HCT116 (cell line): ENCODE measurements around the gene KIAA1671. TPM values are rescaled to one million over a fixed set of nuclear protein-coding genes. Genes with fewer than 3 reads are reported as not detected.

Experiments used
- ATAC-seq: fragments of 200-7000 bp; cut with Tn5 transposase; 2 replicates; pipeline ENCODE4 v1.9.1; 2020; ENCODE audit warnings: mild to moderate bottlenecking, moderate library complexity
- BruUV-seq: library from RNA; stranded (reverse); fragments of 400-500 nt; replicated peaks from 2 replicates; lab custom pipeline; 2021; lab: Mats Ljungman, UMichigan
- CTCF ChIA-PET: fragments of 300-600 bp; sonication (Branson Sonifier 250); formaldehyde crosslinking; loops from one replicate; lab custom pipeline; 2021; ENCODE audit warnings: antibody characterized with exemption; lab: Charles Lee
- POLR2A ChIA-PET: fragments of 300-600, 350-600 bp; sonication (Branson Sonifier 250); formaldehyde crosslinking; loops from one replicate; lab custom pipeline; 2021; ENCODE audit warnings: antibody characterized with exemption; lab: Charles Lee
- RAD21 ChIA-PET, 2 experiments: fragments of 300-600 bp; sonication (Branson Sonifier 250); formaldehyde crosslinking; loops; one replicate each; lab custom pipeline; 2023; ENCODE audit warnings: low total read pairs in 2 of 2; ENCODE audit not compliant: uncharacterized antibody in 2 of 2, unreplicated experiment in 2 of 2, low non-redundant PET in 1 of 2; lab: Charles Lee
- DNase-seq: peaks from one replicate; pipeline ENCODE4 v3.0.0-alpha.2; 2010; ENCODE audit warnings: low read depth, low spot score
- H2AFZ ChIP-seq: fragments of 200-600 bp; shearing (Covaris generic), sonication (generic); 2 replicates; pipeline ENCODE4 v1.6.1; 2017; ENCODE audit warnings: low read depth, mixed run types, mixed read lengths, antibody characterized with exemption, low read length; ENCODE audit not compliant: poor library complexity, severe bottlenecking
- H3K27ac ChIP-seq: 2 replicates; pipeline ENCODE4 v1.5.1; 2012; ENCODE audit warnings: low read depth, low read length
- H3K27me3 ChIP-seq: fragments of 200-600 bp; sonication (generic); 2 replicates; pipeline ENCODE4 v1.6.1; 2016; ENCODE audit warnings: mixed run types, low read length, mixed read lengths; ENCODE audit not compliant: insufficient read depth
- H3K36me3 ChIP-seq, 2 experiments: fragments of 200-500 bp in 1 of 2; fragments of 200-600 bp in 1 of 2; sonication (Bioruptor generic) in 1 of 2; sonication (generic) in 1 of 2; 2 replicates each; pipeline versions ENCODE4 v1.5.1 to v1.6.1; 2014 to 2016; ENCODE audit warnings: low read length in 2 of 2, inconsistent platforms in 1 of 2, mixed read lengths in 1 of 2, mixed run types in 1 of 2; ENCODE audit not compliant: insufficient read depth in 2 of 2, control insufficient read depth in 1 of 2
- H3K4me1 ChIP-seq, 2 experiments: fragments of 200-600 bp in 1 of 2; sonication (generic) in 1 of 2; 2 replicates each; pipeline versions ENCODE4 v1.5.1 to v1.6.1; 2012 to 2017; ENCODE audit warnings: low read length in 2 of 2, inconsistent platforms in 1 of 2, mild to moderate bottlenecking in 1 of 2, mixed read lengths in 1 of 2, mixed run types in 1 of 2, moderate library complexity in 1 of 2; ENCODE audit not compliant: insufficient read depth in 2 of 2, control insufficient read depth in 1 of 2
- H3K4me2 ChIP-seq: fragments of 200-600 bp; sonication (generic); 2 replicates; pipeline ENCODE4 v1.6.1; 2017; ENCODE audit warnings: mixed run types, low read length, mixed read lengths
- H3K4me3 ChIP-seq, 2 experiments: fragments of 200-600 bp in 1 of 2; sonication (generic) in 1 of 2; replicated peaks in 1 of 2; 2 replicates each; pipeline ENCODE4 v1.5.1; 2011 to 2016; ENCODE audit warnings: low read length in 2 of 2, control low read depth in 1 of 2, low read depth in 1 of 2, mild to moderate bottlenecking in 1 of 2, mixed read lengths in 1 of 2, mixed run types in 1 of 2
- H3K79me2 ChIP-seq: fragments of 200-600 bp; sonication (generic); 2 replicates; pipeline ENCODE4 v1.6.1; 2017; ENCODE audit warnings: mild to moderate bottlenecking, mixed run types, low read length, moderate library complexity, mixed read lengths; ENCODE audit not compliant: insufficient read depth
- H3K9ac ChIP-seq: fragments of 200-600 bp; sonication (generic); 2 replicates; pipeline ENCODE4 v1.6.1; 2016; ENCODE audit warnings: low read length, mixed read lengths
- H3K9me2 ChIP-seq: fragments of 200-600 bp; sonication (generic), shearing (Covaris generic); 2 replicates; pipeline ENCODE4 v1.6.1; 2017; ENCODE audit warnings: mixed run types, mild to moderate bottlenecking, moderate library complexity; ENCODE audit not compliant: insufficient read depth
- H3K9me3 ChIP-seq, 2 experiments: fragments of 200-500 bp in 1 of 2; fragments of 200-600 bp in 1 of 2; sonication (Bioruptor generic) in 1 of 2; sonication (generic) in 1 of 2; 2 replicates each; pipeline ENCODE4 v1.6.1; 2014 to 2017; ENCODE audit warnings: low read length in 2 of 2, mixed read lengths in 2 of 2, inconsistent platforms in 1 of 2, low read depth in 1 of 2, mild to moderate bottlenecking in 1 of 2, mixed run types in 1 of 2, moderate library complexity in 1 of 2; ENCODE audit not compliant: control insufficient read depth in 1 of 2, insufficient read depth in 1 of 2
- H4K20me1 ChIP-seq: fragments of 200-600 bp; sonication (generic), shearing (Covaris generic); 2 replicates; pipeline ENCODE4 v1.6.1; 2017; ENCODE audit warnings: mixed run types, mild to moderate bottlenecking, moderate library complexity; ENCODE audit not compliant: insufficient read depth
- CEBPB ChIP-seq: IDR thresholded peaks from 2 replicates; pipeline ENCODE4 v1.6.1; 2012; ENCODE audit warnings: low read depth
- CTCF ChIP-seq, 3 experiments: fragments of 200-600 bp in 1 of 3; sonication (generic) in 1 of 3; IDR thresholded peaks in 2 of 3; conservative IDR thresholded peaks in 1 of 3; 2 replicates each; pipeline ENCODE4 v1.5.1; 2012 to 2017; ENCODE audit warnings: low read depth in 2 of 3, low read length in 2 of 3, antibody characterized with exemption in 1 of 3, borderline replicate concordance in 1 of 3, control low read depth in 1 of 3, mild to moderate bottlenecking in 1 of 3, mixed read lengths in 1 of 3, mixed run types in 1 of 3, moderate library complexity in 1 of 3; ENCODE audit not compliant: insufficient read depth in 1 of 3
- ELF1 ChIP-seq: IDR thresholded peaks from 2 replicates; pipeline ENCODE4 v1.6.1; 2012; ENCODE audit warnings: low read depth, borderline replicate concordance
- EZH2 ChIP-seq: fragments of 200-600 bp; sonication (generic); IDR thresholded peaks from 2 replicates; pipeline ENCODE4 v1.6.1; 2017; ENCODE audit warnings: antibody characterized with exemption, mixed run types
- POLR2A ChIP-seq: IDR thresholded peaks from 2 replicates; pipeline ENCODE4 v1.7.0; 2011; ENCODE audit warnings: borderline replicate concordance; ENCODE audit not compliant: insufficient read depth, insufficient read length; ENCODE audit errors: extremely low read depth
- REST ChIP-seq: IDR thresholded peaks from 2 replicates; pipeline ENCODE4 v1.6.1; 2012; ENCODE audit warnings: low read depth
- SIN3A ChIP-seq: IDR thresholded peaks from 2 replicates; pipeline ENCODE4 v1.6.1; 2012; ENCODE audit warnings: low read depth
- SP1 ChIP-seq: IDR thresholded peaks from 2 replicates; pipeline ENCODE4 v1.6.1; 2012; ENCODE audit warnings: low read depth
- SRF ChIP-seq: IDR thresholded peaks from 2 replicates; pipeline ENCODE4 v1.6.1; 2012; ENCODE audit warnings: low read depth
- TCF7L2 ChIP-seq: IDR thresholded peaks from 2 replicates; pipeline ENCODE4 v1.7.0; 2011; ENCODE audit warnings: borderline replicate concordance, inconsistent platforms; ENCODE audit not compliant: insufficient read depth, insufficient read length; ENCODE audit errors: extremely low read depth
- ZFX ChIP-seq: fragments of 450-650 bp; IDR thresholded peaks from 2 replicates; pipeline ENCODE4 v1.6.1; 2017
- ZNF274 ChIP-seq: fragments of 200-500 bp; sonication (Bioruptor generic); IDR thresholded peaks from 2 replicates; pipeline ENCODE4 v1.6.1; 2014; ENCODE audit warnings: mild to moderate bottlenecking, low read depth, low read length, inconsistent platforms
- intact Hi-C: fragments of 100-400 bp; cut with micrococcal nuclease; formaldehyde crosslinking; loops from 2 replicates; pipeline ENCODE4 v1.10.0; 2022
- total RNA-seq: library from RNA; stranded (reverse); gene quantifications from one replicate; pipeline ENCODE4 v1.2.1, GENCODE V29; 2021; ENCODE audit not compliant: unreplicated experiment

KIAA1671 gene
- total RNA-seq, 1 experiment from 2014 or later, result 36.8 TPM

- RAD21 ChIA-PET, result no interaction called here
- no TSS peak for BruUV-seq
- DNase-seq (no peak), ATAC-seq (no peak)
- no peaks in the 10 kb centered on the region for H3K4me1 ChIP-seq
- POLR2A ChIA-PET, result no interaction called here
- H3K36me3 ChIP-seq, result peaks cover 2 to 7% of the 10 kb centered on the region in 2 experiments; a peak in 2 of 4 replicates
- H3K9me3 ChIP-seq, result no peaks in the 10 kb centered on the region
- H3K4me2 ChIP-seq, result no peak overlapping the region
- H4K20me1 ChIP-seq, result no peaks in the 10 kb centered on the region; the same call in 1 of the 2 replicates
- intact Hi-C loops, result no loop called here
- no peaks in the 10 kb centered on the region for H3K27me3 ChIP-seq
- H3K79me2 ChIP-seq, result no peaks in the 10 kb centered on the region
- H2AFZ ChIP-seq, result no peak overlapping the region
- H3K9me2 ChIP-seq, result no peaks in the 10 kb centered on the region
- no peak overlapping the region for H3K27ac ChIP-seq
- CTCF ChIA-PET, result no interaction called here
- H3K4me3 ChIP-seq, result no peak overlapping the region
- H3K9ac ChIP-seq, result no peak overlapping the region
- TF ChIP-seq ELF1, result no peak
Measured at GRCh38 chr22:25182131-25183110, 229.9 kb downstream of the KIAA1671 start.

- no peaks in the 10 kb centered on the region for H3K9me3 ChIP-seq
- H3K27me3 ChIP-seq, result no peaks in the 10 kb centered on the region
- intact Hi-C loops, result no loop called here
- ChIA-PET CTCF (no interaction called here), RAD21 (no interaction called here), POLR2A (no interaction called here)
- H4K20me1 ChIP-seq, result no peaks in the 10 kb centered on the region; the same call in 1 of the 2 replicates
- ATAC-seq, result no peak
- H3K27ac ChIP-seq, result no peak overlapping the region
- H3K4me2 ChIP-seq, result no peak overlapping the region
- no peak overlapping the region for H3K4me3 ChIP-seq
- peaks cover 2 to 7% of the 10 kb centered on the region in 2 experiments; a peak in 2 of 4 replicates for H3K36me3 ChIP-seq
- H3K4me1 ChIP-seq, result no peaks in the 10 kb centered on the region
- no peaks in the 10 kb centered on the region for H3K9me2 ChIP-seq
- DNase-seq, result no peak
- BruUV-seq, result no TSS peak
- no peak overlapping the region for H3K9ac ChIP-seq
- no peaks in the 10 kb centered on the region for H3K79me2 ChIP-seq
- H2AFZ ChIP-seq, result no peak overlapping the region
- TF ChIP-seq ZFX (no peak), EZH2 (no peak), ELF1 (no peak), SIN3A (no peak), SP1 (no peak), TCF7L2 (no peak), CTCF (IDR thresholded peaks at IDR 0.05 in 2 of 3, conservative IDR thresholded peaks at IDR 0.05 in 1 of 3; ENCODE audit: borderline replicate concordance in 1 of 3, insufficient read depth in 1 of 3, low read depth in 2 of 3, low read length in 2 of 3) (no peak), REST (no peak), POLR2A (no peak), SRF (no peak), CEBPB (no peak), ZNF274 (no peak)
Measured at GRCh38 chr22:25183949-25184619, 231.6 kb downstream of the KIAA1671 start.
